HepG2 (cell line): ENCODE results near the gene STX5. TPM values are rescaled to one million over a fixed set of nuclear protein-coding genes. Genes with fewer than 3 reads are reported as not detected.

Experiments used
- CEBPB ChIP-seq: IDR thresholded peaks from 2 replicates; pipeline ENCODE4 v1.6.1; 2011; ENCODE audit warnings: low read depth, low read length, improper control_type of control experiment, borderline replicate concordance
- CENPX ChIP-seq: sonication (generic); formaldehyde crosslinking; IDR thresholded peaks from 2 replicates; pipeline ENCODE4 v1.9.0; 2021; ENCODE audit warnings: mild to moderate bottlenecking, missing genetic modification reagents, moderate library complexity
- FOXK2 ChIP-seq: fragments of 450-650 bp; IDR thresholded peaks from 2 replicates; pipeline ENCODE4 v1.6.1; 2016
- MED1 ChIP-seq: sonication (generic); formaldehyde crosslinking; IDR thresholded peaks from 2 replicates; pipeline ENCODE4 v1.4.0; 2020; ENCODE audit warnings: missing genetic modification reagents
- MXD4 ChIP-seq: IDR thresholded peaks from 2 replicates; pipeline ENCODE4 v1.6.1; 2016; ENCODE audit warnings: mild to moderate bottlenecking, missing biosample characterization, missing genetic modification reagents
- NAIF1 ChIP-seq: sonication (generic); formaldehyde crosslinking; IDR thresholded peaks from 2 replicates; pipeline ENCODE4 v1.5.0; 2020; ENCODE audit warnings: mild to moderate bottlenecking, missing genetic modification reagents, borderline replicate concordance
- NR1H2 ChIP-seq: sonication (generic); formaldehyde crosslinking; IDR thresholded peaks from 2 replicates; pipeline ENCODE4 v1.8.1; 2022; ENCODE audit warnings: low read depth, missing genetic modification reagents, borderline replicate concordance
- PRMT3 ChIP-seq: sonication (generic); formaldehyde crosslinking; IDR thresholded peaks from 2 replicates; pipeline ENCODE4 v1.8.1; 2022; ENCODE audit warnings: low read depth, mild to moderate bottlenecking, moderate library complexity, missing genetic modification reagents, borderline replicate concordance
- RBFOX2 ChIP-seq: fragments of 200-400 bp; formaldehyde crosslinking; IDR thresholded peaks from 2 replicates; pipeline ENCODE4 v1.6.1; 2017; ENCODE audit warnings: low read depth, mild to moderate bottlenecking, low read length
- REL ChIP-seq: sonication (generic); formaldehyde crosslinking; conservative IDR thresholded peaks from 2 replicates; pipeline ENCODE4 v1.8.0; 2022; ENCODE audit warnings: mild to moderate bottlenecking, missing genetic modification reagents, moderate library complexity
- TBX3 ChIP-seq: fragments of 450-650 bp; IDR thresholded peaks from 2 replicates; pipeline ENCODE4 v1.6.1; 2017; ENCODE audit warnings: antibody characterized with exemption, mild to moderate bottlenecking, inconsistent platforms, borderline replicate concordance
- ZBTB21 ChIP-seq: sonication (generic); formaldehyde crosslinking; IDR thresholded peaks from 2 replicates; pipeline ENCODE4 v1.4.0; 2020; ENCODE audit warnings: missing genetic modification reagents
- ZNF30 ChIP-seq: sonication (generic); formaldehyde crosslinking; IDR thresholded peaks from 2 replicates; pipeline ENCODE4 v1.5.0; 2020; ENCODE audit warnings: mild to moderate bottlenecking, missing genetic modification reagents
- ZNF432 ChIP-seq: sonication (generic); formaldehyde crosslinking; IDR thresholded peaks from 2 replicates; pipeline ENCODE4 v1.5.0; 2020; ENCODE audit warnings: missing genetic modification reagents, mild to moderate bottlenecking, borderline replicate concordance
- ZNF503 ChIP-seq: sonication (generic); formaldehyde crosslinking; IDR thresholded peaks from 2 replicates; pipeline ENCODE4 v1.4.0; 2020; ENCODE audit warnings: missing genetic modification reagents
- ZNF768 ChIP-seq: sonication (generic); formaldehyde crosslinking; IDR thresholded peaks from 2 replicates; pipeline ENCODE4 v1.4.0; 2020; ENCODE audit warnings: missing genetic modification reagents
- polyA plus RNA-seq, 8 experiments: library from polyadenylated mRNA; depleted of rRNA in 3 of 8; stranded (reverse) in 7 of 8; unstranded in 1 of 8; fragments of >200 nt; fragmentation: Illumina TruSeq in 4 of 8; extraction: Trizol in 4 of 8; gene quantifications; 2 replicates each; pipeline versions ENCODE4 v1.2.1 to v1.2.3, GENCODE V29; 2011 to 2016; ENCODE audit warnings: low read depth in 4 of 8, missing spikeins in 1 of 8, mixed read lengths in 1 of 8; ENCODE audit not compliant: insufficient read depth in 1 of 8
- total RNA-seq, 5 experiments: library from RNA; depleted of rRNA; stranded (reverse); fragments of >200 nt; fragmentation: Illumina TruSeq; extraction: Trizol; gene quantifications; 2 replicates each; pipeline ENCODE4 v1.2.3, GENCODE V29; 2016; ENCODE audit warnings: low read depth in 1 of 5
- TF ChIP-seq, protein P1 (sequence below): sonication (generic); formaldehyde crosslinking; IDR thresholded peaks from 2 replicates; pipeline ENCODE4 v1.8.0; 2022; ENCODE audit warnings: mild to moderate bottlenecking, missing genetic modification reagents, moderate library complexity
- TF ChIP-seq, protein P2 (sequence below): sonication (generic); formaldehyde crosslinking; IDR thresholded peaks from 2 replicates; pipeline ENCODE4 v1.4.0; 2020; ENCODE audit warnings: missing genetic modification reagents, mild to moderate bottlenecking, borderline replicate concordance
- TF ChIP-seq, protein P3 (sequence below): sonication (generic); formaldehyde crosslinking; IDR thresholded peaks from 2 replicates; pipeline ENCODE4 v1.4.0; 2020; ENCODE audit warnings: mild to moderate bottlenecking, missing genetic modification reagents, borderline replicate concordance

STX5 gene
- total and polyA plus RNA-seq, 2 of the 13 experiments (the other 11 are each of a cell fraction or from before 2014, with no cell fraction given): 26.9 to 30.0 TPM

DNA sequence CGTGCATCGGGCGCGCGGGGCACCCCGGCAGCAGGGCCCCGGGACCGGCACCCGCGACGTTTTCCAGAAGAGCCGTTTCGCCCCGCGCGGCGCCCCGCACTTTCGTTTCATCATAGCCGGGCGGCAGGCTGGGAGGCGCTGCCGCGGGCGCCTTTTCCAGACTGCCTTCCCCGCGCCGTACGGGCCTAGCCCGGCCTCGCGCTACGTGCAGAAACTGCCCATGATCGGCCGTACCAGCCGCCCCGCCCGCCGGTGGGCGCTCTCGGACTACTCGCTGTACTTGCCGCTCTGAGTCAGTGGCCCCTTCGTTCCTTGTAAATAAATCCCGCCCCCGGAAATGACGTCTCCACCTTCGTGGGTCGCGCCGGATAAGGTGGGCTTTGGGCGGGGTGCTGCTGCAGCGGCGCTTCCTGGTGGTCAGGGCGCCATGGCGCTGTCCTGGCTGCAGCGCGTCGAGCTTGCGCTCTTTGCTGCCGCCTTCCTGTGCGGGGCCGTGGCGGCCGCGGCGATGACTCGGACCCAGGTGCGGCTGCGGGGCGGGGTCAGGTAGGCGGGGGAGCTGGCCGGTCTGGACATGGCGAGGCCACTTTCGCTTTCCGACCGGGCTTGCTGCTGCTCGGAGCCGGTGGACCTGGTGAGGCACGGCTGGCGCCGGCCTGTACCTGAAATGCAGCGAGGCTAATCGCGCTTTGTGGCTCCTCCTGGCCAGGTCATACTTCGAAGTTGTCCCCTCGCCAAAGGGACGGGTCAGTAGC, 44.7 kb downstream of the STX5 start, which contains the start of gene TMEM179B (continued):
- TF ChIP-seq, protein P1, sequence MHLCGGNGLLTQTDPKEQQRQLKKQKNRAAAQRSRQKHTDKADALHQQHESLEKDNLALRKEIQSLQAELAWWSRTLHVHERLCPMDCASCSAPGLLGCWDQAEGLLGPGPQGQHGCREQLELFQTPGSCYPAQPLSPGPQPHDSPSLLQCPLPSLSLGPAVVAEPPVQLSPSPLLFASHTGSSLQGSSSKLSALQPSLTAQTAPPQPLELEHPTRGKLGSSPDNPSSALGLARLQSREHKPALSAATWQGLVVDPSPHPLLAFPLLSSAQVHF (CRISPR knock-in tag): peak; percentile 93; the same call in 1 of the 2 replicates
- TF ChIP-seq RBFOX2: peak; percentile 97
- TF ChIP-seq ZNF768 (CRISPR knock-in tag): peak; percentile 79
- 0 out of 2 replicates have a peak, but pooled peaks have one; percentile 17 for TF ChIP-seq ZBTB21
- no peak for TF ChIP-seq ZNF432 (CRISPR knock-in tag)
- peak; percentile 82 for TF ChIP-seq MXD4 (CRISPR knock-in tag)
- TF ChIP-seq CENPX (CRISPR knock-in tag): no peak
- no peak for TF ChIP-seq NAIF1 (CRISPR knock-in tag)
- TF ChIP-seq PRMT3: peak; percentile 96; the same call in 1 of the 2 replicates
- TF ChIP-seq, protein P2, sequence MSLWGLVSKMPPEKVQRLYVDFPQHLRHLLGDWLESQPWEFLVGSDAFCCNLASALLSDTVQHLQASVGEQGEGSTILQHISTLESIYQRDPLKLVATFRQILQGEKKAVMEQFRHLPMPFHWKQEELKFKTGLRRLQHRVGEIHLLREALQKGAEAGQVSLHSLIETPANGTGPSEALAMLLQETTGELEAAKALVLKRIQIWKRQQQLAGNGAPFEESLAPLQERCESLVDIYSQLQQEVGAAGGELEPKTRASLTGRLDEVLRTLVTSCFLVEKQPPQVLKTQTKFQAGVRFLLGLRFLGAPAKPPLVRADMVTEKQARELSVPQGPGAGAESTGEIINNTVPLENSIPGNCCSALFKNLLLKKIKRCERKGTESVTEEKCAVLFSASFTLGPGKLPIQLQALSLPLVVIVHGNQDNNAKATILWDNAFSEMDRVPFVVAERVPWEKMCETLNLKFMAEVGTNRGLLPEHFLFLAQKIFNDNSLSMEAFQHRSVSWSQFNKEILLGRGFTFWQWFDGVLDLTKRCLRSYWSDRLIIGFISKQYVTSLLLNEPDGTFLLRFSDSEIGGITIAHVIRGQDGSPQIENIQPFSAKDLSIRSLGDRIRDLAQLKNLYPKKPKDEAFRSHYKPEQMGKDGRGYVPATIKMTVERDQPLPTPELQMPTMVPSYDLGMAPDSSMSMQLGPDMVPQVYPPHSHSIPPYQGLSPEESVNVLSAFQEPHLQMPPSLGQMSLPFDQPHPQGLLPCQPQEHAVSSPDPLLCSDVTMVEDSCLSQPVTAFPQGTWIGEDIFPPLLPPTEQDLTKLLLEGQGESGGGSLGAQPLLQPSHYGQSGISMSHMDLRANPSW: no peak
- peak; percentile 47; the same call in 1 of the 2 replicates for TF ChIP-seq ZNF503 (CRISPR knock-in tag)
- peak; percentile 85; the same call in 1 of the 2 replicates for TF ChIP-seq ZNF30 (CRISPR knock-in tag)
- TF ChIP-seq REL (CRISPR knock-in tag): no peak
- 0 out of 2 replicates have a peak, but pooled peaks have one; percentile 27 for TF ChIP-seq TBX3
- no peak for TF ChIP-seq CEBPB
- TF ChIP-seq, protein P3, sequence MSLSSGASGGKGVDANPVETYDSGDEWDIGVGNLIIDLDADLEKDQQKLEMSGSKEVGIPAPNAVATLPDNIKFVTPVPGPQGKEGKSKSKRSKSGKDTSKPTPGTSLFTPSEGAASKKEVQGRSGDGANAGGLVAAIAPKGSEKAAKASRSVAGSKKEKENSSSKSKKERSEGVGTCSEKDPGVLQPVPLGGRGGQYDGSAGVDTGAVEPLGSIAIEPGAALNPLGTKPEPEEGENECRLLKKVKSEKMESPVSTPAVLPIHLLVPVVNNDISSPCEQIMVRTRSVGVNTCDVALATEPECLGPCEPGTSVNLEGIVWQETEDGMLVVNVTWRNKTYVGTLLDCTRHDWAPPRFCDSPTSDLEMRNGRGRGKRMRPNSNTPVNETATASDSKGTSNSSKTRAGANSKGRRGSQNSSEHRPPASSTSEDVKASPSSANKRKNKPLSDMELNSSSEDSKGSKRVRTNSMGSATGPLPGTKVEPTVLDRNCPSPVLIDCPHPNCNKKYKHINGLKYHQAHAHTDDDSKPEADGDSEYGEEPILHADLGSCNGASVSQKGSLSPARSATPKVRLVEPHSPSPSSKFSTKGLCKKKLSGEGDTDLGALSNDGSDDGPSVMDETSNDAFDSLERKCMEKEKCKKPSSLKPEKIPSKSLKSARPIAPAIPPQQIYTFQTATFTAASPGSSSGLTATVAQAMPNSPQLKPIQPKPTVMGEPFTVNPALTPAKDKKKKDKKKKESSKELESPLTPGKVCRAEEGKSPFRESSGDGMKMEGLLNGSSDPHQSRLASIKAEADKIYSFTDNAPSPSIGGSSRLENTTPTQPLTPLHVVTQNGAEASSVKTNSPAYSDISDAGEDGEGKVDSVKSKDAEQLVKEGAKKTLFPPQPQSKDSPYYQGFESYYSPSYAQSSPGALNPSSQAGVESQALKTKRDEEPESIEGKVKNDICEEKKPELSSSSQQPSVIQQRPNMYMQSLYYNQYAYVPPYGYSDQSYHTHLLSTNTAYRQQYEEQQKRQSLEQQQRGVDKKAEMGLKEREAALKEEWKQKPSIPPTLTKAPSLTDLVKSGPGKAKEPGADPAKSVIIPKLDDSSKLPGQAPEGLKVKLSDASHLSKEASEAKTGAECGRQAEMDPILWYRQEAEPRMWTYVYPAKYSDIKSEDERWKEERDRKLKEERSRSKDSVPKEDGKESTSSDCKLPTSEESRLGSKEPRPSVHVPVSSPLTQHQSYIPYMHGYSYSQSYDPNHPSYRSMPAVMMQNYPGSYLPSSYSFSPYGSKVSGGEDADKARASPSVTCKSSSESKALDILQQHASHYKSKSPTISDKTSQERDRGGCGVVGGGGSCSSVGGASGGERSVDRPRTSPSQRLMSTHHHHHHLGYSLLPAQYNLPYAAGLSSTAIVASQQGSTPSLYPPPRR (CRISPR knock-in tag): peak; percentile 83
- TF ChIP-seq NR1H2 (CRISPR knock-in tag): no peak
- TF ChIP-seq FOXK2: no peak
- TF ChIP-seq MED1: peak; percentile 82
